Panc1 (cell line): ENCODE results near the gene FAM163A.

Source experiments
- CTCF ChIP-seq: fragments of 450-650 bp; IDR thresholded peaks from 2 replicates; pipeline ENCODE4 v1.5.1; 2017; ENCODE audit warnings: mild to moderate bottlenecking
- TCF7L2 ChIP-seq: IDR thresholded peaks from 2 replicates; pipeline ENCODE4 v1.6.1; 2011; ENCODE audit warnings: mild to moderate bottlenecking, low read depth, low read length, inconsistent platforms

GRCh38 chr1:179817056-179817455, 74.0 kb downstream of the FAM163A start:
- no peak for TF ChIP-seq CTCF
- no peak for TF ChIP-seq TCF7L2
